B cell (primary cell): ENCODE measurements around the gene BANP. TPM values are rescaled to one million over a fixed set of nuclear protein-coding genes. Genes with fewer than 3 reads are reported as not detected.

Experiments used
- ATAC-seq: fragments of 200-7000 bp; cut with Tn5 transposase; one replicate; pipeline ENCODE4 v1.10.0; 2021; ENCODE audit warnings: low read depth, mild to moderate bottlenecking, moderate number of reproducible peaks, moderate library complexity
- CTCF ChIA-PET: fragments of 350-600 bp; sonication (Branson Sonifier 250); formaldehyde crosslinking; loops from one replicate; lab custom pipeline; 2021; ENCODE audit warnings: antibody characterized with exemption, inconsistent platforms; lab: Charles Lee
- POLR2A ChIA-PET: fragments of 350-600 bp; sonication (Branson Sonifier 250); formaldehyde crosslinking; loops from one replicate; lab custom pipeline; 2021; ENCODE audit warnings: antibody characterized with exemption; lab: Charles Lee
- DNase-seq: peaks from one replicate; pipeline ENCODE4 v3.0.0; 2013
- H2AFZ ChIP-seq: 2 replicates; pipeline ENCODE4 v1.6.1; 2012; ENCODE audit warnings: mild to moderate bottlenecking, low read depth, low read length; ENCODE audit not compliant: insufficient read depth, poor library complexity, severe bottlenecking
- H3K27ac ChIP-seq, 2 donors: 1 replicate in 1 of 2; 2 replicates in 1 of 2; pipeline ENCODE4 v1.5.1; 2012 to 2013; ENCODE audit warnings: low read length in 2 of 2, mild to moderate bottlenecking in 2 of 2, moderate library complexity in 1 of 2
- H3K27me3 ChIP-seq, 4 experiments: fragments of 200-600 bp in 1 of 4; sonication (generic) in 1 of 4; replicated peaks in 1 of 4; 1 replicate in 2 of 4; 2 replicates in 2 of 4; pipeline versions ENCODE4 v1.6.1 to v1.7.0; 2013 to 2016; ENCODE audit warnings: low read length in 3 of 4, mild to moderate bottlenecking in 2 of 4, mixed read lengths in 1 of 4, moderate library complexity in 1 of 4; ENCODE audit not compliant: insufficient read depth in 4 of 4, control insufficient read depth in 3 of 4; ENCODE audit errors: control extremely low read depth in 1 of 4
- H3K36me3 ChIP-seq, 2 experiments: replicated peaks in 1 of 2; 1 replicate in 1 of 2; 2 replicates in 1 of 2; pipeline versions ENCODE4 v1.6.1 to v1.7.1; 2013; ENCODE audit warnings: low read length in 1 of 2; ENCODE audit not compliant: insufficient read depth in 2 of 2, control insufficient read depth in 1 of 2; ENCODE audit errors: control extremely low read depth in 1 of 2, extremely low read depth in 1 of 2
- H3K4me1 ChIP-seq, 2 donors: fragments of 200-600 bp in 1 of 2; sonication (generic) in 1 of 2; 1 replicate in 1 of 2; 2 replicates in 1 of 2; pipeline versions ENCODE4 v1.5.1 to v1.6.1; 2013 to 2017; ENCODE audit warnings: low read length in 2 of 2; ENCODE audit not compliant: control insufficient read depth in 2 of 2, insufficient read depth in 2 of 2
- H3K4me2 ChIP-seq: replicated peaks from 2 replicates; pipeline ENCODE3; 2012; ENCODE audit warnings: mild to moderate bottlenecking, low read depth, low read length; ENCODE audit not compliant: poor library complexity, severe bottlenecking
- H3K4me3 ChIP-seq, 5 experiments: fragments of 200-600 bp in 1 of 5; sonication (generic) in 1 of 5; 1 replicate in 3 of 5; 2 replicates in 2 of 5; pipeline versions ENCODE4 v1.5.1 to v1.7.0; 2011 to 2016; ENCODE audit warnings: low read length in 4 of 5, mild to moderate bottlenecking in 4 of 5, low read depth in 2 of 5, control low read depth in 1 of 5, moderate library complexity in 1 of 5; ENCODE audit not compliant: insufficient read depth in 1 of 5; ENCODE audit errors: control extremely low read depth in 1 of 5, extremely low read depth in 1 of 5
- H3K79me2 ChIP-seq: fragments of 200-600 bp; sonication (generic); one replicate; pipeline ENCODE4 v1.6.0; 2016; ENCODE audit warnings: low read length; ENCODE audit not compliant: control insufficient read depth, insufficient read depth
- H3K9ac ChIP-seq: fragments of 200-600 bp; sonication (generic); 2 replicates; pipeline ENCODE4 v1.6.1; 2017; ENCODE audit warnings: mild to moderate bottlenecking, low read length, moderate library complexity
- H3K9me3 ChIP-seq, 3 donors: one replicate each; pipeline versions ENCODE4 v1.6.1 to v1.7.1; 2013; ENCODE audit warnings: low read length in 2 of 3; ENCODE audit not compliant: control insufficient read depth in 2 of 3, insufficient read depth in 1 of 3; ENCODE audit errors: control extremely low read depth in 1 of 3
- H4K20me1 ChIP-seq: 2 replicates; pipeline ENCODE4 v1.6.0; 2012; ENCODE audit warnings: mild to moderate bottlenecking, low read length; ENCODE audit not compliant: insufficient read depth, control insufficient read depth, poor library complexity, severe bottlenecking
- H3K27ac Mint-ChIP-seq: one replicate; pipeline ENCODE4 v1.8.0; 2021; ENCODE audit warnings: mixed read lengths
- H3K27me3 Mint-ChIP-seq: one replicate; pipeline ENCODE4 v1.8.0; 2021; ENCODE audit warnings: mixed read lengths
- H3K4me1 Mint-ChIP-seq: one replicate; pipeline ENCODE4 v1.8.0; 2021; ENCODE audit warnings: mixed read lengths
- H3K4me3 Mint-ChIP-seq: one replicate; pipeline ENCODE4 v1.8.0; 2021; ENCODE audit warnings: mixed read lengths
- H3K9me3 Mint-ChIP-seq: one replicate; pipeline ENCODE4 v1.8.0; 2022; ENCODE audit warnings: mixed read lengths; ENCODE audit not compliant: insufficient read depth
- EZH2 ChIP-seq: IDR thresholded peaks from 2 replicates; pipeline ENCODE4 v1.6.1; 2012; ENCODE audit warnings: borderline replicate concordance, low read depth, mild to moderate bottlenecking, moderate library complexity, low read length; ENCODE audit not compliant: insufficient read depth, poor library complexity, severe bottlenecking
- WGBS: methylation state at CpG from one replicate; pipeline ENCODE4 v1.1.5; 2013; ENCODE audit warnings: missing lambda C conversion rate; ENCODE audit not compliant: insufficient coverage; 5-methylcytosine and 5-hydroxymethylcytosine counted together
- intact Hi-C: fragments of 100-400 bp; cut with micrococcal nuclease; formaldehyde crosslinking; loops from one replicate; pipeline ENCODE4 v1.10.0; 2022
- polyA plus RNA-seq: library from polyadenylated mRNA; depleted of rRNA; stranded (reverse); fragments of >200 nt; gene quantifications from 2 replicates; pipeline ENCODE4 v1.2.3, GENCODE V29; 2012
- total RNA-seq, 2 donors: library from RNA; stranded (reverse); fragments of 120-200 nt in 1 of 2; gene quantifications; 1 replicate in 1 of 2; 2 replicates in 1 of 2; pipeline versions ENCODE4 v1.2.3 to v1.2.4, GENCODE V29; 2013 to 2022
- TF ChIP-seq, protein P1 (sequence below): fragments of 200-600 bp; IDR thresholded peaks from one replicate; pipeline ENCODE4 v1.8.0; 2022; ENCODE audit warnings: antibody characterized with exemption, mild to moderate bottlenecking

The BANP gene
- total and polyA plus RNA-seq, 2 donors (not counting 1 experiment from before 2014, with no cell fraction given): 44.4 to 181 TPM

DNA sequence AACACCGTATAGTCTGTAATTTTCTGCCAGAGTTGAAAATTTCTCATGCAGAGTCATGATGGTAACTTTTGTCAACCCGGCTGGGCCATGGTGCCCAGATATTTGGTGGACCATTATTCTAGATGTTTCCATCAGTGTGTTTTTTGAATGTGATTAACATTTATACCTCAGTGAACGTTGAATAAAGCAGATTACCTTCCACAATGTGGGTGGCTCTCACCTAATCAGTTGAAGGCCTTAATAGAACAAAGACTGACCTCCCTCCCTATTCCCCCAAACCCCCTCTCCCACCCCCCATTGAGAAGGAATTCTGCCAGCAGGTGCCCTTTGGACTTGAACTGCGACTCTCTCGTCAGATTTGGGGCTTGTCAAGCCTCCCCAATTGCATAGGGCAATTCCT, 8.6 kb upstream of the BANP start:
- WGBS: 80% methylated on average over 1 of the region's 5 CpGs
- H3K4me3 Mint-ChIP-seq: no peak overlapping the region
- Histone ChIP-seq H4K20me1 (no peaks in the 10 kb centered on the region), H3K4me1 (peaks cover 6 to 13% of the 10 kb centered on the region in 2 donors), H3K9ac (no peak overlapping the region), H3K4me3 (no peak overlapping the region), H2AFZ (no peak overlapping the region), H3K27ac (no peak overlapping the region), H3K36me3 (no peaks in the 10 kb centered on the region), H3K9me3 (no peaks in the 10 kb centered on the region), H3K4me2 (no peak overlapping the region), H3K79me2 (no peaks in the 10 kb centered on the region), H3K27me3 (no peaks in the 10 kb centered on the region)
- no peaks in the 10 kb centered on the region for H3K9me3 Mint-ChIP-seq
- peaks cover 14% of the 10 kb centered on the region for H3K4me1 Mint-ChIP-seq
- DNase-seq: no peak
- no peak for TF ChIP-seq EZH2
- TF ChIP-seq, protein P1, sequence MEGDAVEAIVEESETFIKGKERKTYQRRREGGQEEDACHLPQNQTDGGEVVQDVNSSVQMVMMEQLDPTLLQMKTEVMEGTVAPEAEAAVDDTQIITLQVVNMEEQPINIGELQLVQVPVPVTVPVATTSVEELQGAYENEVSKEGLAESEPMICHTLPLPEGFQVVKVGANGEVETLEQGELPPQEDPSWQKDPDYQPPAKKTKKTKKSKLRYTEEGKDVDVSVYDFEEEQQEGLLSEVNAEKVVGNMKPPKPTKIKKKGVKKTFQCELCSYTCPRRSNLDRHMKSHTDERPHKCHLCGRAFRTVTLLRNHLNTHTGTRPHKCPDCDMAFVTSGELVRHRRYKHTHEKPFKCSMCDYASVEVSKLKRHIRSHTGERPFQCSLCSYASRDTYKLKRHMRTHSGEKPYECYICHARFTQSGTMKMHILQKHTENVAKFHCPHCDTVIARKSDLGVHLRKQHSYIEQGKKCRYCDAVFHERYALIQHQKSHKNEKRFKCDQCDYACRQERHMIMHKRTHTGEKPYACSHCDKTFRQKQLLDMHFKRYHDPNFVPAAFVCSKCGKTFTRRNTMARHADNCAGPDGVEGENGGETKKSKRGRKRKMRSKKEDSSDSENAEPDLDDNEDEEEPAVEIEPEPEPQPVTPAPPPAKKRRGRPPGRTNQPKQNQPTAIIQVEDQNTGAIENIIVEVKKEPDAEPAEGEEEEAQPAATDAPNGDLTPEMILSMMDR: no peak
- POLR2A ChIA-PET: interaction anchor here (0.7 kb wide), 1 partner anchor 17 kb away, joined by 9 read pairs; no protein-coding TSS in a partner anchor
- intact Hi-C loops: no loop called here
- CTCF ChIA-PET: no interaction called here
- ATAC-seq: no peak
- no peak overlapping the region for H3K27ac Mint-ChIP-seq
- peaks cover 11% of the 10 kb centered on the region for H3K27me3 Mint-ChIP-seq

DNA sequence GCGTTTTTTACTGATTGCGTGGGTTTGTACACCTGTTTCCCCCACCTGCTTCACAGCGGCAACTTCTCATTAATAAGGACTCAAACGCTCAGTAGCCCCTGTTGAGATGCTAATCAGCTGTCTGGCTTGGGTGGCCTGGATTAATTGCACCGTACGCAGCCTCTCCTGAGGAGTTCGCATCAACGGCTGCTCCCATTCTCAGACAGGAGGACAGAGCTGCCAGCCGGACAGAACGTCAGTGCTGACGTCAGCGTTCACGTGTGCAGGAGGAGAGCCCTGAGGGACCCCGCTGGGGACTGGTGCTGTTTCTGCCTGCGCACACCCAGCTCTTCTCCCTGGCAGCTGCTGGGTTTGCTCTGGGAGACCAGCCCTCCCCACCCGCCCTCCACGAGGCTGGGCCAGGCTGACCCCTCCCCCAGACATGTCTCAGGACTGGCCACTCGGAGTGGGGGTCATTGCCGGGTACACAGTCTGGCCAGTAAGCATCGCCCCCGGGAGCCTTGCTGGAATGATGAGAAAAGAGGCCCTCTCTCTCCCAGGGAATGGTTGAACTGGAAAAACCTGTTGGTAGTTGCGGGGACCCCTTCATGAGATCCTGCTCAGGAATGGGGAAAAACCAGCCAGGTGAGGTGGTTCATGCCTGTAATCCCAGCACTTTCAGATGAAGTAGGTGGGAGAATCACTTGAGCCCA, 5.7 kb upstream of the BANP start:
- ChIA-PET POLR2A (interaction anchor here (1.0 kb wide), 1 partner anchor 11 kb away, joined by 4 read pairs; no protein-coding TSS in a partner anchor), CTCF (no interaction called here)
- DNase-seq: peak; percentile 71
- peak; percentile 68 for ATAC-seq
- H3K27me3 Mint-ChIP-seq: peaks cover under 1% of the 10 kb centered on the region
- peak overlapping the region; percentile 68 for H3K9ac ChIP-seq
- peak overlapping the region; percentile 82 for H3K27ac Mint-ChIP-seq
- H3K4me1 Mint-ChIP-seq: peaks cover 32% of the 10 kb centered on the region
- no peak for TF ChIP-seq EZH2
- TF ChIP-seq, protein P1: no peak
- no peaks in the 10 kb centered on the region for H3K36me3 ChIP-seq
- no peaks in the 10 kb centered on the region for H4K20me1 ChIP-seq
- H3K4me2 ChIP-seq: peak overlapping the region; percentile 85
- peak overlapping the region in 1 of 2 donors; percentile 65 for H3K27ac ChIP-seq
- peak overlapping the region; percentile 74 for H2AFZ ChIP-seq
- peak overlapping the region; percentile 83 for H3K4me3 Mint-ChIP-seq
- no peaks in the 10 kb centered on the region for H3K27me3 ChIP-seq
- intact Hi-C loops: loop anchor here (2.0 kb wide), 1 partner anchor 21 kb away; no protein-coding TSS in a partner anchor
- H3K4me1 ChIP-seq: peaks cover 22 to 33% of the 10 kb centered on the region in 2 donors
- H3K4me3 ChIP-seq: peak overlapping the region; percentile 8 to 58 (median 51)
- H3K9me3 Mint-ChIP-seq: no peaks in the 10 kb centered on the region
- WGBS: 29% methylated on average over 18 of the region's 22 CpGs
- no peaks in the 10 kb centered on the region for H3K79me2 ChIP-seq
- no peaks in the 10 kb centered on the region for H3K9me3 ChIP-seq
